HG03135 (cell line): ENCODE data around the gene LRMDA.

Experiments used
- ATAC-seq: cut with Tn5 transposase; IDR thresholded peaks from one replicate; pipeline ENCODE4 v1.9.1; 2021; ENCODE audit warnings: mild to moderate bottlenecking, moderate library complexity; ENCODE audit not compliant: unreplicated experiment

LRMDA gene

DNA sequence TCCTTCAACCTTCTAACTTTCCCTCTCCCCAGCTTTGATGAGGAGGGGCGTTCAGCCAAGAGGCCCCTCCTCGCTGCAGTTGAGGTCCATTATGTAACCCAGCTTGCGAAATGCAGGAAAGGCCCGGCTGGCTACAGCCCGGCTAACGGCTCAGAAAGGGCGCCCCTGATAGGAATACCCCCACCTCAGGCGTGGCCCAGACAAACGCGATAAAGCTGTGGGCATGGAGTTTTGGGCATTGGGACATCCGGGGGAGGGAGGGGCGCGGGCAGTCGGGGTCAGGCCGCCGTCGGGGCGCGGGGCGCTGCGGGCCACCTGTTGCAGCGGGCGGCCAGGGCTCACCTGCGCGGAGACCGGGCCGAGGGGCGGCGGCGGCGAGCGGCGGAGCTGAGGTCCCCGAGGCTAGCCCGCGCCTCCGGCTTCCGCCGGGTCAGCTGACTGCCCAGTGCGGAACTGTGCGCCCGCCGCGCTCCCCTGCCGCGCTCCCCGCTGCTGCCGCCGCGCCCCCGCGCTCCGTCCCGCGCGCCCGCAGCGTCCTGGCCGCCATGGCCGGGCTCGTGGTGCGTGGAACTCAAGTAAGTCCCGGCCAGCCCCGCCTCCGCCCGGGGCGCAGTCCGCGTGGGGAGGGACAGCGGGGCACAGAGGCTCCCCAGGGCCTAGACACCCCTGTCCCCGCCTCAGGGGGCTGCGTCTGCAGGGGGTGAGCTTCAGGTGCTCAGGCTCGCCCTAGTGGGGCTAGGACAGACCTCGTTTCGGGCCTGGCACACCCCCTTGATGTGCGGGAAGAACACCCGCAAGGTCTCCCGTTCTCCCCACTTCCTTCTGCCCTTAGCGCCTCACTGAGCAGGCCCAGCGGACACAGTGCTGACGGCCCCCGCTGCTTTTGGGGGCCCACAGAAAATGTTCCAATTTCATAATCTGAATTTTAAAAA lies at the start of gene LRMDA:
TSS of gene LRMDA (plus strand) at position 445 of the 932 bp plus-strand sequence.
- peak; percentile 68 for ATAC-seq

DNA sequence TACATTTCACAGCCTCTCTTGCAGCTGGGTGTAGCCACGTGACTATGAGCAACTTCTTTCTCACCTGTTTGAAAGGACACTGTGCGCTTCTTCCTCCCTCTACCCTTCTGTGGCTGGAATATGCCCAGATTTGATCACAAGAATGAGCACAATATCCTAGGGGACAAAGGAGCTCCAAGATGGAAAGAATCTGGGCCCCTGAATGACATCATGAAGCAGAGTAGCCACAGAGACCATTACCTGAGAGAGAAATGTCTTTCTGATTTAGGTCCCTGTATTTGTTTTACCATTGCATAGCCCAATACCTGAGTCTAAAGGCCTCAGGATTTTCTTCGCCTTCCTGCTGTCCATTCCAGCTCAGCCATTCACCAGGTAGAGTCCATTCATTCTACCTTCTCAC lies 45.3 kb upstream of the LRMDA start:
- no peak for ATAC-seq

- ATAC-seq = no peak
Observed at GRCh38 chr10:75388082-75388481, 43.3 kb upstream of the LRMDA start.

DNA sequence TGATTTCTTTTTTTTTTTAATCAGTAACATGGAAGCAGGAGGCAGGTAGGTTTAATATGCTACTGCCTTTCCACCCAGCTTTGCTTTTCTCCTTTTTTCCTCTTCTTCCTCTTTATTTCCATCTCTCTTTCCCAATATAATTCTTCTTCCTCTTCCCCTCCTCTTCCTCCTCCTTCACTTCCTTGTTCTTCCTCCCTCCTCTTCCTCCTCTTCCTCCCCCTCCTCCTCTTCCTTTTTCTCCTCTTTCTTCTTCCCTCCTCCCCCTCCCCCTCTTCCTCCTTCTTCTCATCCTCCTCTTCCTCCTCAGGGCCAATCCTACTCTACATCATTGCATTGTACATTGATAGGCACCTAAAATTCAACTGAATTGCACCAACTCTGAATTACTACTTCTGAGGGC lies 41.2 kb upstream of the LRMDA start:
- no peak for ATAC-seq

GRCh38 chr10:75392271-75392670 lies 39.2 kb upstream of the LRMDA start:
- no peak for ATAC-seq

DNA sequence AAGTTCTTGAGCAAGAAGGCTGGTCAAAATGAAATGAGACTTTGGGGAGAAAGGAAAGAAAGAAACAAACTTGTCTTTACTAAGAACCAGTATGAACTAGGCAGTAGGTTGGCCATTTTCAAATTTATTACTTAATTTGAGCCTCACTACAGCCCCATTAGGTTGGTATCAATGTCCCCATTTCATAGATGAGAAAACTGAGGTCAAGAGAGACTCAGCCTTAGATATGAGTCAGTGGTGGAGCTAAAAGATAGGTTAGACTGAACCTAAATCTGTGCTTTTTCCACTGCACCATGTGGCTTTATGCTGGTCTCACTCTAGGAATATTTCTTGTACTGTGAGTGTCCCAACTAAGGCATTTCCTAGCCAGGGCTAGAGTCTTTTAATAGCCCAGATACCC lies 38.7 kb upstream of the LRMDA start:
- no peak for ATAC-seq

DNA sequence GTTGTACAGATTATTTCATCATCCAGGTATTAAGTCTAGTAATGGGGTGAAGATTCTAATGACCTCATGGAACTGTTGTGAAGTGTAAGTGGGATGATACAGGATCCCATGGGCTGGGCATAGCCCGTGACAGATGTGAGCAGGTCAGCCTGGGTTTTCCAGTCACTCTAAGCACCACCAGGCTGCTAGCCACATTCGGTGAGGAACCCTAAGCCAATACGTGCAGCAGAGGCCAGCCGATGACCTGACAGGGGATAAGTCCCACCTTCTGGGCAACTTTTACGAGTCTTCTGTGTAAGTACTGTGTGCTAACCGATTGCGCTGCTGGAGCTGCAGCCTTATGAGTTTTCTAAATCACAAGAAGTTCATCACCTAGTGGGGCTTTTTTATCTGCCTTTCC lies 37.2 kb upstream of the LRMDA start:
- ATAC-seq = no peak

GRCh38 chr10:75395066-75395931 lies 36.1 kb upstream of the LRMDA start:
- no peak for ATAC-seq

DNA sequence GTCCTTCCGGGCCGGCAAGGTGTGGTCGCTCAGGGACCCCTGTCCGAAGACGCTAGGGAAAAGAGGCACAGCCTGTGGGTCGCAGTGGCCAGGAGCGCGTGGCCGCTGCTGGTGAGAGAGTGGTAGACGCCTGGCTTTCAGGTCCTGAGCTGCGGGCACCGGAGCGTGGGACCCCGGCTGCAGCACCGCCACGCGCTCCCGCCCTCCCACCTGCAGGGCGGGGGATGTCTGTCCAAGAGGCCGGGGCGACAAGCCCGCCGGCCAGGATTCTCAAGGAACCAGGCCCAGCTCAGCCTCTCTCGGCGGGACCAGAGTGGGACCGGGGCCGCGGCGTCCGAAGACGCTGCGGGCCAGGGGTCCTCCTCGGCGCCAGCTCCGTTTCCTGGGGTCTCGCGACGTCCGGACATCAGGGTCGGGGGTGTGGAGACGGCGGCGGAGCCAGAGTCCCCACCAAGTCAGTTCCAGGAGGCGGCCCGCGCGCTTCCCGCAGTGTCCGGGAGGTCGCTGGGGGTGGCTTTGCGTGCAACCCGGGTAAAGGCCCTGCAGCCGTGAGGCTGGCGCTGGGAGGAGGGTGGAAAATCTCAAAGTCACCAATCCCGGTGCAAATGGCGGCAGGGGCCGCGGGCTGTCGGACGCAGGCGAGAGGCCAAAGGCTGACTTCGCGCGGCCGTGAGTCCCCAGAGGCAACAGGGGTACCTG lies 35.3 kb upstream of the LRMDA start:
- ATAC-seq = no peak

- no peak for ATAC-seq
Observed at GRCh38 chr10:75396631-75397495, 34.6 kb upstream of the LRMDA start.

DNA sequence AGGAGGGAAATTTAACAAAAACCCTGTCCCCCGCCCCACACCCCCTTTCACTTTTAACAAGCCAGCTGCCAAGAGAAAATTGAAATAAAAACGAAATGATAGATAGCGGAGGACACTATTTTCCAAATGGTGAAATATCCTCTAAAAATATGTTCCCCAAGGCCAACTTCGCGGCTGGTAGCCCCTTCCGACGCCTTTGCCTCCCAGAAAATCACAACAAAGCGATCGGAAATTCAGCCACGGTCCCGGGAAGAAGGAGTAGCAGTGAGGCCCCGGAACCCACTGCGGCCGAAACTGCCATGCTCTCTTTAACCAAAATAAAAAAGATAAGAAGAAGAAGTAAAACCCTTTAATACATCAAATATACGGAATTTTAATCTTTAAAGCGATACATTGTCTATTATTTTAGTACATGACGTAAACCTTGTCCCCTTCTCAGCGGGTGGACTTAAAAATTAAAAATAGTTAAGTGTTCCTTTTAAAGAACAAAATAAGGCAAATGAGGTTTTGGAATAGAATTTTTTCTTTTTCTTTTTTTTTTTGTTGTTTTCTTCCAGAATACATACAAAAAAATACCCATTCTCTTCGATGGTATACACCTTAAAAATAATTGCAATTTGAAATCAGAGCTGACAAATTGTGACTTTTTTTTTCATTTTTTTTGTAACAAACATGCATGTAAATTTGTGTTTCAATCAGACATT lies 33.8 kb upstream of the LRMDA start:
- ATAC-seq = no peak

DNA sequence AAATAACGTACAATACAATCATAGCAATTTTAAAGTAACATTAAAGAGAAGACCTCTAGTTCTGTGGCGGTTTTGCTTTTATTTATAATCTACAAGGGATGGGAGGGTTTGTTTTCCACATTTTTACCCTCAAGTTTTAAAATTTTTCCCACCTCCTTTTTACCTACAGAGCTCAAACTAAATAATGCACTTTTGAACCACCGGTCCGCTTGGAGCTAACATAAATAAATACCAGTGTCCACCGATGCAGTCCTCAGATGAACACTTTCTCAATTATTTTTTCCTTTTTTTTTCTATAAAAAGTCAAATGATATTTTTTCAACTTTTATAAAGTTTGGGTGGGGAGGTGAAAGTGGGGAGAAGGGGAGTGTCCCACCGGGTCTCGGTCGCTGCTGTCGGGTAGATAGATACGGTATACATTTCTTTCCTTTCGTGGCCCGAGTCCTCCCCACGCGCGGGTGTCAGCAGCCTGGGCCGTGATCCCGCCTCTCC lies 33.2 kb upstream of the LRMDA start:
- no peak for ATAC-seq

- ATAC-seq = no peak
Observed at GRCh38 chr10:75398692-75399460, 32.5 kb upstream of the LRMDA start.

DNA sequence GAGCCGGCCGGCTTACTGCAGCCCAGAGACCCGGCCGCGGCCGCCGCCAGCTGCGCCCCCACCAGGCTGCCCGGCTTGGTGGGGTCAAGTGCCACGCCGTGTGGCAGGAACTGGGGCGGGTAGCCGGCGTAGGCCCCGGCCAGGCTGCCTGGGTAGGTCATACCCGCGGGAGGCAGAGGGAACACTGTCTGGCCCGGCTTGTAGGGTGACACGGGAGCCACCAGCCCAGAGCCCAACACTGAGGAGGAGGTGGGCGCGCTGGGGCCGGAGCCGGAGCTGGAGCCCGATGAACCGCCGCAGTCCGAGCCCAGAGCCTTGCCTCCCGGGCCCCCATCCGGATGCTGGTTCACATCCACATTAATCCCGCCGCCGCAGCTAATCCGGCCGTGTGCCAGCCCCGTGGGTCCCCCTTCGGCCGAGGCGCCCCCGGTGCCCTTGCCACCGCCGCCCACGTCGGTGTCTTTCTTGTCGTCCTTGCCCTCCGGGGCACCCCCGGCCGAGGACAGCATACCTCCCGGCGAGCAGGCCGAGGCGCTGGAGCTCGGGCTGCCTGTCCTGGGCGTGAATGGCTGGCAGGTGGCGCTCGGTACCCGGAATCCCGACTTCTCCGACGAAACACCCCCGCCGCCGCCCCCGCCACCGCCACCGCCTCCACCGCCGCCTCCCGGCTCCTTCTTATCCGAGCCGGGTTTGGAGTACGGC lies 31.8 kb upstream of the LRMDA start:
- no peak for ATAC-seq

GRCh38 chr10:75400163-75400770 lies 31.2 kb upstream of the LRMDA start:
- ATAC-seq = no peak

DNA sequence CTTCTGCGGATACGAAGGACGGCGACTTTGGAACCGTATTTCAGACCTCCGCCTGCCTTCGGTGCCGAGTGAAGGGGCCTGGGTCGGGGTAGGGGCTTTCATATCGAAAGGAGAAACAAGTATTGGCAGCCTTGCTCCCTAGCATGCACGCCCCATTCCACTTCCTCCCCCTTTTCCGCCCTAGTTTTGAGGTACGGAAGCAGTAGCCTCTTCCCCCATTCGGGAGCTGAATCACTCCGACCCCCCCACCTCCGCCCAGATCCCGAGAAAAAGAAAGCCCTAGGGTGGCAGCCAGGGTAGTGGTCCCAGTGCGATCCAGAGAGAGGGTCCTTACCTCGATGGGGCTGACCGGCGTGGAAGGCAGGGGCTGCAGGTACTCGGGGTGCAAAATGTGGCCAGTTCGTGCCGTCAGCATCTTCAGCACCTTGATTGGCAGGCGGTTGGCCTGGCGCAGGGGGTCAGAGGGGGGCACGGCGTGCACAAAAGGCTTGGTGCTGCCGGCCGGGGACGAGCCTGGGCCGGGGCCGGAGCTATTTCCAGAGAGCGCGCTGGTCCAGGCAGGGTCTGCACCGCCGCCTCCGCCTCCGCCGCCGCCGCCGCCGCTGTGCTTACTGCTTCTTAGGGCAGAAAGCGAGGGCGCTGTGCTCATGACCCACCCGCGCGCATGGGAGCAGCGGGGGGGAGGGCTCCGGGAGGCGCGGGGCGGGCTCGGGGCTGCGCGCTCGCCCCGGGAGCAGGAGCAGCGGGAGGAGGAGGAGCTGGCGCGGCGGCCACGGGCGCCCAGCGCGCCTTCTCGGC lies 30.5 kb upstream of the LRMDA start:
- peak; percentile 22 for ATAC-seq
